Panc1 (cell line): ENCODE measurements around the gene PRKG1.

ENCODE experiments used
- CTCF ChIP-seq: fragments of 450-650 bp; IDR thresholded peaks from 2 replicates; pipeline ENCODE4 v1.5.1; 2017; ENCODE audit warnings: mild to moderate bottlenecking
- POLR2AphosphoS5 ChIP-seq: IDR thresholded peaks from 2 replicates; pipeline ENCODE4 v1.6.1; 2012; ENCODE audit warnings: mild to moderate bottlenecking, low read depth, low read length, moderate library complexity
- REST ChIP-seq, 2 experiments: IDR thresholded peaks; 2 replicates each; pipeline ENCODE4 v1.6.1; 2011 to 2012; ENCODE audit warnings: low read depth in 2 of 2, control low read depth in 1 of 2, low read length in 1 of 2, mild to moderate bottlenecking in 1 of 2, moderate library complexity in 1 of 2; ENCODE audit not compliant: insufficient read depth in 1 of 2

DNA sequence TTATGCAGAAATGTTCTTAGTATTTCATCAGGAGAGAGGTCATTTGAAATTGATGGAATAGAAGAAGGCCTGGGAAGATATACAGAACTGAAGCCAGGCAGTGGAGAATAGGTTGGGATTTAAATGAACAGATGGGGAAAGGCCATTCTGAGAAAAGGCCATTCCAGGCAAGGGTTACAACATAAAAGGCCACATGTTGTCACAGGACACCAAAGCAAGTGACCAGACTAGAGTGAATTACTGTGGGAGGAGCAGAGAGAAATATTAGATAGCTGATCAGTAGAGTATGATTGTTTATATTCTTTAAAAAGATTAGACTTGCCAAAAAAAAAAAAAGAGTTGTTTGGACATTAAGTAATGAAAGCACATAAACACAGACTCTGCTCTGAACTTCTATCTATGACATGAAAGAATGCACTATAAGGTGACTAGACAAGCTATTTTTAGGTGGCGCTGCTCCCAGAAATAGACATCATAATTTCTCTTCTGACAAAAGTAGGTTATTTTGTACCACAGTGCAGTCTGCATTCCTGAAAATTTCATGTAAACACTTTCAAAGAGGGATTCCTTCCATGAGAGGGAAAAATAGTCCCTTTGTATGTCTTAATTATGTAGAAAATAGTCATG is 1184.6 kb downstream of the PRKG1 start:
- TF ChIP-seq CTCF: no peak
- TF ChIP-seq POLR2AphosphoS5: no peak
- no peak for TF ChIP-seq REST (IDR thresholded peaks at IDR 0.05; ENCODE audit: insufficient read depth in 1 of 2, low read depth in 2 of 2, low read length in 1 of 2)
